MG63 (cell line): Measurements from ENCODE around the gene AP4M1. TPM values are rescaled to one million over a fixed set of nuclear protein-coding genes. Genes with fewer than 3 reads are reported as not detected.

Source experiments
- DNase-seq: peaks from one replicate; pipeline ENCODE4 v3.0.0-alpha.2; 2020
- H3K27me3 ChIP-seq: fragments of 250-450 bp; sonication (Bioruptor Pico); 2 replicates; pipeline ENCODE4 v1.5.1; 2020; ENCODE audit warnings: mild to moderate bottlenecking, moderate library complexity
- H3K36me3 ChIP-seq: fragments of 250-450 bp; sonication (Bioruptor Pico); 2 replicates; pipeline ENCODE4 v1.5.1; 2020; ENCODE audit warnings: mild to moderate bottlenecking, moderate library complexity
- H3K4me3 ChIP-seq: fragments of 250-450 bp; sonication (Bioruptor Pico); 2 replicates; pipeline ENCODE4 v1.5.1; 2020; ENCODE audit warnings: mild to moderate bottlenecking, moderate library complexity
- H3K9me3 ChIP-seq: fragments of 250-450 bp; sonication (Bioruptor Pico); 2 replicates; pipeline ENCODE4 v1.5.1; 2020; ENCODE audit warnings: mild to moderate bottlenecking, moderate library complexity
- total RNA-seq: library from RNA; depleted of rRNA; stranded (reverse); fragments of >200 nt; shearing (Covaris generic); gene quantifications from 2 replicates; pipeline ENCODE4 v1.2.3, GENCODE V29; 2014; ENCODE audit warnings: low replicate concordance; rRNA removed

Gene AP4M1
- total RNA-seq, 1 experiment from 2014 or later = 28.4 TPM

DNA sequence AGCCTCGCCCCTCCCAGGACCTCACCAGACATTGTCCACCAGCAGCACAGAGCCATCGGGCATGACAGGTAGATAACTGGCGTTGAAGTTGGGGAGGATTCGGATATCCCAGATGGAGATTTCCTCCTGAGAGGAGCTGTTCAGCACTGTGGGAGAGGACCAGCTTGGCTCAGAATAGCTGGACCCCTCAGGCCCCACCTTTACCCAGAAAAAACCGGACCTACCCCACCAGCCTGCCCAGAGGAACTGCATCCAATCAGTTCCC is 55.6 kb downstream of the AP4M1 start:
- no peak overlapping the region for H3K4me3 ChIP-seq
- DNase-seq = no peak
- peaks cover 4% of the 10 kb centered on the region for H3K36me3 ChIP-seq
- H3K27me3 ChIP-seq = no peaks in the 10 kb centered on the region
- no peaks in the 10 kb centered on the region for H3K9me3 ChIP-seq

DNA sequence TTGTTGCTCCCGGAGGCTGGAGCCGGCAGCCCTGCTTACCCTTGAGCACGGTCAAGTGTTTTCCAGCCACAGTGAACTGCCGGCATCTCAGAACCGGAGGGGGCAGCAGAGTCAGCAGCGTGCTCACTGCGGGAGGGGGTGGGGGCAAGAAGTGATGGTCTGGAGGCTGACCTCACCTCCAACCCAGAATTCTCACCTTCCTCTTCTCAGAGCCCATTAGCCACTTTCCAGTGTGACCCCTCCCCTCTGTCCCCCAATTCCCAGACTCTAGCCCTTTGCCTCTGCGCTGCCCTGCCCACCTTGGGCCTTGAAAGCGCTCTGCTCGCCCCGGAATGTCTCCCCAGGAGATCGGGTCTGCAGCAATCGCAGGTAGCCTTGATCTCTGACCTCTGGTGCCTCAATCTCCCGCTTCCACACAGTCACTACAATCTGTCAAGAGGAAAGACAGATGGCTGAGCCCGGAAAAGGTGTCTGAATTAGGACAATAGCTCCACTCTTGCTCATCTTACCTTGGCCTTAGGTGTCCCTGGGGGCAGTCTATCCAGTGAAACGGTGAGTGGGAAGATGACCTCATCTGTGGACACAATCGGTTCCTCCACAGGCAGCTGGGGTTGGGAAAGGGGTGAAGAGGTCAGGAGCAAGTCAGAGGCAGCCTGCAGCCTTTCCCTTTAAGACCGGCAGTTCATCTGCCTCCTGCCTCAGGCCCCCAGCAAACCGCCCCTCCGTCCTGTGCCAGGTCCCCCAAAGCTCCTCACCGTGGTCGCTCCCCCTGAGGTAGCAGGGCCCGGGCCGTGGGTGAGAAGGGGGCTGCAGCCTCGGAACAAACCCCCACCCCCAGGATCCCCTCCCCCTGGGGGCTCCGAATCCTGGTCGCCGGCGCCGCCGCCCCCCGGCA is 56.1 kb downstream of the AP4M1 start:
- peak overlapping the region; percentile 57 for H3K4me3 ChIP-seq
- H3K27me3 ChIP-seq = no peaks in the 10 kb centered on the region
- H3K9me3 ChIP-seq = no peaks in the 10 kb centered on the region
- DNase-seq = peak; percentile 45
- peaks cover 4% of the 10 kb centered on the region for H3K36me3 ChIP-seq

Other genes starting within 250 kb of the AP4M1 start
- gene OR2AE1, start 224.6 kb upstream of the AP4M1 start, total RNA-seq = not detected in 2 replicates
- 9.1 and 11.3 TPM in 2 replicates for gene TRIM4, start 182.1 kb upstream of the AP4M1 start, total RNA-seq
- gene GJC3, start 172.0 kb upstream of the AP4M1 start, total RNA-seq = not detected in 2 replicates
- gene AZGP1, start 125.6 kb upstream of the AP4M1 start, total RNA-seq = not detected in 2 replicates
- 8.6 and 14.5 TPM in 2 replicates for gene ZKSCAN1, start 86.0 kb upstream of the AP4M1 start, total RNA-seq
- gene ZSCAN21, start 51.9 kb upstream of the AP4M1 start, total RNA-seq = 3.6 and 6.3 TPM in 2 replicates
- 11.0 and 39.4 TPM in 2 replicates for gene ZNF3, start 19.9 kb upstream of the AP4M1 start, total RNA-seq
- 58.3 and 78.2 TPM in 2 replicates for gene COPS6, start 12.7 kb upstream of the AP4M1 start, total RNA-seq
- 121 and 191 TPM in 2 replicates for gene MCM7, start 246 bp upstream of the AP4M1 start, total RNA-seq
- 10.8 and 30.6 TPM in 2 replicates for gene TAF6, start 17.7 kb downstream of the AP4M1 start, total RNA-seq
- gene CNPY4, start 18.0 kb downstream of the AP4M1 start, total RNA-seq = 11.4 and 26.6 TPM in 2 replicates
- 1.9 TPM in 1 of 2 replicates, not detected in the other for gene MBLAC1, start 25.3 kb downstream of the AP4M1 start, total RNA-seq
- gene LAMTOR4, start 47.3 kb downstream of the AP4M1 start, total RNA-seq = 54.8 and 74.5 TPM in 2 replicates
- gene TRAPPC14, start 57.1 kb downstream of the AP4M1 start, total RNA-seq = 0.22 and 3.0 TPM in 2 replicates
- gene GAL3ST4, start 67.0 kb downstream of the AP4M1 start, total RNA-seq = 0.44 TPM in 1 of 2 replicates, not detected in the other
- 0.33 TPM in 1 of 2 replicates, not detected in the other for gene GPC2, start 75.7 kb downstream of the AP4M1 start, total RNA-seq
- gene STAG3, start 76.3 kb downstream of the AP4M1 start, total RNA-seq = 0.13 TPM in 1 of 2 replicates, not detected in the other
- not detected in 2 replicates for gene PVRIG, start 118.3 kb downstream of the AP4M1 start, total RNA-seq
- not detected in 2 replicates for gene SPDYE3, start 206.1 kb downstream of the AP4M1 start, total RNA-seq